H1 (cell line): ENCODE measurements around the gene COL6A3. TPM values are rescaled to one million over a fixed set of nuclear protein-coding genes. Genes with fewer than 3 reads are reported as not detected.

ENCODE experiments used
- CTCF ChIA-PET: fragments of 300-600 bp; sonication (Branson Sonifier 250); formaldehyde crosslinking; loops from one replicate; lab custom pipeline; 2021; ENCODE audit not compliant: partially characterized antibody; lab: Charles Lee
- POLR2A ChIA-PET: fragments of 300-600 bp; sonication (Branson Sonifier 250); formaldehyde crosslinking; loops from one replicate; lab custom pipeline; 2021; ENCODE audit warnings: inconsistent platforms; ENCODE audit not compliant: partially characterized antibody; lab: Charles Lee
- DNase-seq, 2 experiments: peaks; one replicate each; pipeline versions ENCODE4 v3.0.0 to v3.0.0-alpha.2; 2010 to 2022; ENCODE audit warnings: low spot score in 2 of 2, low read depth in 1 of 2, mixed read lengths in 1 of 2
- FAIRE-seq: peaks from 2 replicates; lab custom pipeline; 2011; peaks lifted over from hg19 to GRCh38; lab: Jason Lieb, UNC
- H2AFZ ChIP-seq: 2 replicates; pipeline ENCODE4 v1.8.1; 2012; ENCODE audit warnings: low read length, inconsistent platforms
- H2AK5ac ChIP-seq: 2 replicates; pipeline ENCODE4 v1.6.1; 2013; ENCODE audit warnings: low read depth, low read length
- H2BK120ac ChIP-seq: replicated peaks from 2 replicates; pipeline ENCODE3; 2013; ENCODE audit warnings: low read depth, low read length, inconsistent platforms
- H2BK12ac ChIP-seq: 2 replicates; pipeline ENCODE4 v1.6.1; 2013; ENCODE audit warnings: low read depth, low read length
- H2BK15ac ChIP-seq: 2 replicates; pipeline ENCODE4 v1.6.1; 2013; ENCODE audit warnings: low read length
- H2BK20ac ChIP-seq: 2 replicates; pipeline ENCODE4 v1.6.1; 2013; ENCODE audit warnings: low read length
- H2BK5ac ChIP-seq: 2 replicates; pipeline ENCODE4 v1.6.1; 2013; ENCODE audit warnings: low read depth, low read length
- H3K14ac ChIP-seq: 2 replicates; pipeline ENCODE4 v1.6.1; 2013; ENCODE audit warnings: inconsistent platforms; ENCODE audit not compliant: insufficient read length
- H3K18ac ChIP-seq: 2 replicates; pipeline ENCODE4 v1.6.1; 2013; ENCODE audit warnings: low read length; ENCODE audit errors: extremely low read depth
- H3K23ac ChIP-seq: 2 replicates; pipeline ENCODE4 v1.6.1; 2013; ENCODE audit warnings: inconsistent platforms; ENCODE audit not compliant: insufficient read length
- H3K23me2 ChIP-seq: 2 replicates; pipeline ENCODE4 v1.6.1; 2013; ENCODE audit warnings: low read depth, low read length
- H3K27ac ChIP-seq: 2 replicates; pipeline ENCODE4 v1.6.1; 2011; ENCODE audit warnings: low read depth, low read length, inconsistent platforms
- H3K27me3 ChIP-seq, 4 experiments: replicated peaks in 1 of 4; 1 replicate in 1 of 4; 2 replicates in 3 of 4; pipeline versions ENCODE4 v1.6.1 to v1.8.1; 2011 to 2013; ENCODE audit warnings: low read length in 3 of 4, mild to moderate bottlenecking in 3 of 4, inconsistent platforms in 2 of 4, mixed read lengths in 2 of 4, moderate library complexity in 1 of 4; ENCODE audit not compliant: control insufficient read depth in 3 of 4, insufficient read depth in 3 of 4; ENCODE audit errors: extremely low read depth in 1 of 4
- H3K36me3 ChIP-seq, 4 experiments: 2 replicates each; pipeline versions ENCODE4 v1.6.1 to v1.8.1; 2011 to 2013; ENCODE audit warnings: mild to moderate bottlenecking in 4 of 4, low read length in 3 of 4, moderate library complexity in 2 of 4, control low read depth in 1 of 4, inconsistent platforms in 1 of 4; ENCODE audit not compliant: insufficient read depth in 4 of 4, control insufficient read depth in 2 of 4
- H3K4ac ChIP-seq: replicated peaks from 2 replicates; pipeline ENCODE3; 2013; ENCODE audit warnings: low read length, low read depth, mixed read lengths, inconsistent platforms; ENCODE audit not compliant: insufficient read length
- H3K4me1 ChIP-seq, 4 experiments: replicated peaks in 1 of 4; 1 replicate in 1 of 4; 2 replicates in 3 of 4; pipeline versions ENCODE4 v1.6.1 to v1.8.1; 2011 to 2013; ENCODE audit warnings: low read length in 3 of 4, inconsistent platforms in 2 of 4, mixed read lengths in 1 of 4; ENCODE audit not compliant: insufficient read depth in 4 of 4, control insufficient read depth in 3 of 4
- H3K4me2 ChIP-seq, 2 experiments: 2 replicates each; pipeline versions ENCODE4 v1.6.1 to v1.8.1; 2011 to 2013; ENCODE audit warnings: low read depth in 2 of 2, low read length in 2 of 2, control low read depth in 1 of 2, inconsistent platforms in 1 of 2, mild to moderate bottlenecking in 1 of 2; ENCODE audit not compliant: insufficient read depth in 1 of 2
- H3K4me3 ChIP-seq, 4 experiments: fragments of 200-600, 300-600 bp in 1 of 4; sonication (generic), shearing (Covaris generic), sonication (Bioruptor Twin) in 1 of 4; 2 replicates each; pipeline versions ENCODE4 v1.5.1 to v1.8.1; 2011 to 2016; ENCODE audit warnings: low read length in 4 of 4, low read depth in 3 of 4, control low read depth in 2 of 4, inconsistent platforms in 2 of 4, mild to moderate bottlenecking in 2 of 4, mixed read lengths in 1 of 4, moderate library complexity in 1 of 4; ENCODE audit not compliant: insufficient read depth in 2 of 4; ENCODE audit errors: extremely low read depth in 1 of 4
- H3K56ac ChIP-seq: replicated peaks from 2 replicates; pipeline ENCODE3; 2013; ENCODE audit warnings: low read depth, mild to moderate bottlenecking, mixed read lengths, low read length, inconsistent platforms; ENCODE audit not compliant: insufficient read length
- H3K79me1 ChIP-seq: 2 replicates; pipeline ENCODE4 v1.6.1; 2013; ENCODE audit warnings: low read depth, low read length, control low read depth
- H3K79me2 ChIP-seq, 2 experiments: 2 replicates each; pipeline versions ENCODE4 v1.6.1 to v1.8.1; 2012 to 2013; ENCODE audit warnings: low read length in 2 of 2, mild to moderate bottlenecking in 2 of 2, inconsistent platforms in 1 of 2; ENCODE audit not compliant: insufficient read depth in 2 of 2, control insufficient read depth in 1 of 2
- H3K9ac ChIP-seq, 4 experiments: replicated peaks in 1 of 4; 1 replicate in 1 of 4; 2 replicates in 3 of 4; pipeline versions ENCODE4 v1.6.1 to v1.8.1; 2011 to 2013; ENCODE audit warnings: low read depth in 3 of 4, low read length in 3 of 4, control low read depth in 2 of 4, mild to moderate bottlenecking in 2 of 4, moderate library complexity in 2 of 4, inconsistent platforms in 1 of 4; ENCODE audit errors: extremely low read depth in 1 of 4
- H3K9me3 ChIP-seq, 2 experiments: 2 replicates each; pipeline versions ENCODE4 v1.6.1 to v1.8.1; 2012 to 2013; ENCODE audit warnings: mild to moderate bottlenecking in 2 of 2, moderate library complexity in 2 of 2, control low read depth in 1 of 2, inconsistent platforms in 1 of 2, low read depth in 1 of 2, low read length in 1 of 2, mixed read lengths in 1 of 2; ENCODE audit not compliant: insufficient read depth in 2 of 2
- H4K20me1 ChIP-seq, 2 experiments: replicated peaks in 1 of 2; 2 replicates each; pipeline versions ENCODE3 to v1.8.1; 2011 to 2013; ENCODE audit warnings: inconsistent platforms in 2 of 2, low read length in 2 of 2, mild to moderate bottlenecking in 1 of 2; ENCODE audit not compliant: insufficient read depth in 2 of 2, control insufficient read depth in 1 of 2
- H4K5ac ChIP-seq: 2 replicates; pipeline ENCODE4 v1.6.1; 2013; ENCODE audit warnings: low read length, low read depth, mixed read lengths, inconsistent platforms; ENCODE audit not compliant: insufficient read length
- H4K8ac ChIP-seq: 2 replicates; pipeline ENCODE4 v1.8.0; 2013; ENCODE audit warnings: mild to moderate bottlenecking, moderate library complexity, low read length, inconsistent platforms; ENCODE audit not compliant: insufficient read depth; ENCODE audit errors: extremely low read depth
- H4K91ac ChIP-seq: replicated peaks from 2 replicates; pipeline ENCODE3; 2013; ENCODE audit warnings: low read length, mixed read lengths, inconsistent platforms; ENCODE audit not compliant: insufficient read length
- ASH2L ChIP-seq: fragments of 200-600, 300-600 bp; sonication (generic); IDR thresholded peaks from one replicate; pipeline ENCODE4 v1.7.1; 2017; ENCODE audit warnings: low read length
- BACH1 ChIP-seq: IDR thresholded peaks from 2 replicates; pipeline ENCODE4 v1.6.1; 2012; ENCODE audit warnings: low read length, improper control_type of control experiment
- CTBP2 ChIP-seq: IDR thresholded peaks from 2 replicates; pipeline ENCODE4 v1.7.0; 2011; ENCODE audit warnings: borderline replicate concordance, mild to moderate bottlenecking, moderate library complexity, mixed read lengths, low read length; ENCODE audit not compliant: insufficient read depth, insufficient read length
- CTCF ChIP-seq, 3 experiments: IDR thresholded peaks; 1 replicate in 2 of 3; 2 replicates in 1 of 3; pipeline versions ENCODE4 v1.5.1 to v1.6.1; 2011; ENCODE audit warnings: low read length in 3 of 3, mild to moderate bottlenecking in 3 of 3, inconsistent platforms in 2 of 3, low read depth in 1 of 3, moderate library complexity in 1 of 3; ENCODE audit not compliant: insufficient read depth in 1 of 3; ENCODE audit errors: control extremely low read depth in 1 of 3
- JUND ChIP-seq: IDR thresholded peaks from 2 replicates; pipeline ENCODE4 v1.6.1; 2011; ENCODE audit warnings: mild to moderate bottlenecking, improper control_type of control experiment, low read length
- SP1 ChIP-seq: IDR thresholded peaks from 2 replicates; pipeline ENCODE4 v1.6.1; 2011; ENCODE audit warnings: low read depth, low read length
- SUZ12 ChIP-seq: fragments of 200-600 bp; sonication (generic); IDR thresholded peaks from 2 replicates; pipeline ENCODE4 v1.6.1; 2012; ENCODE audit warnings: mild to moderate bottlenecking, inconsistent platforms, low read length, moderate library complexity, mixed read lengths
- TEAD4 ChIP-seq: IDR thresholded peaks from 2 replicates; pipeline ENCODE4 v1.6.1; 2012; ENCODE audit warnings: low read depth, low read length, inconsistent platforms, mixed read lengths
- YY1 ChIP-seq: IDR thresholded peaks from 2 replicates; pipeline ENCODE4 v1.6.1; 2011; ENCODE audit warnings: low read depth, mild to moderate bottlenecking, low read length
- whole genome bisulfite sequencing, 2 experiments: shearing (Covaris generic) in 1 of 2; methylation state at CpG; one replicate each; pipeline versions ENCODE4 v1.1.6 to v1.1.7; 2013 to 2015; ENCODE audit warnings: low lambda C conversion rate in 2 of 2, mixed read lengths in 2 of 2, inconsistent platforms in 1 of 2, low coverage in 1 of 2, missing lambda C conversion rate in 1 of 2; ENCODE audit not compliant: insufficient replicate concordance in 2 of 2, insufficient coverage in 1 of 2, insufficient read length in 1 of 2; ENCODE audit errors: extremely low coverage in 1 of 2, missing lambda C conversion rate in 1 of 2; 5-methylcytosine and 5-hydroxymethylcytosine counted together
- polyA plus RNA-seq, 7 experiments: library from polyadenylated mRNA; depleted of rRNA in 3 of 7; stranded (reverse) in 5 of 7; unstranded in 2 of 7; fragments of >200 nt in 5 of 7; fragments of 200-250 nt in 2 of 7; gene quantifications; 1 replicate in 5 of 7; 2 replicates in 1 of 7; 4 replicates in 1 of 7; pipeline versions ENCODE4 v1.2.1 to v1.2.3, GENCODE V29; 2011 to 2013; ENCODE audit warnings: missing spikeins in 2 of 7, mixed read lengths in 2 of 7
- total RNA-seq: library from RNA; stranded (reverse); fragmentation: NEBNext Ultra II Directional; extraction: Animal tissue kit (Norgen Biotek cat#: 25700); gene quantifications from 2 replicates; pipeline ENCODE4 v1.2.1, GENCODE V29; 2021

Gene COL6A3
- total and polyA plus RNA-seq, 2 of the 8 experiments (the other 6 are each of a cell fraction or from before 2014, with no cell fraction given) = 1.2 to 3.4 TPM

GRCh38 chr2:237406371-237406895 is 7.5 kb downstream of the COL6A3 start:
- no peaks in the 10 kb centered on the region; a peak in 1 of 7 replicates for H3K27me3 ChIP-seq
- H3K4me1 ChIP-seq = no peaks in the 10 kb centered on the region
- no peak overlapping the region for H2BK120ac ChIP-seq
- no peak overlapping the region for H2BK12ac ChIP-seq
- H3K4me2 ChIP-seq = no peak overlapping the region
- H3K4ac ChIP-seq = no peak overlapping the region
- H4K91ac ChIP-seq = no peak overlapping the region
- no peak overlapping the region for H2AK5ac ChIP-seq
- no peak overlapping the region for H2AFZ ChIP-seq
- no peak overlapping the region for H3K56ac ChIP-seq
- DNase-seq = no peak
- no peak overlapping the region for H3K18ac ChIP-seq
- no peaks in the 10 kb centered on the region for H3K23me2 ChIP-seq
- H4K20me1 ChIP-seq = no peaks in the 10 kb centered on the region
- H3K9me3 ChIP-seq = no peaks in the 10 kb centered on the region
- no peak for FAIRE-seq
- H2BK20ac ChIP-seq = no peak overlapping the region
- no peaks in the 10 kb centered on the region for H3K79me2 ChIP-seq
- H2BK5ac ChIP-seq = no peak overlapping the region
- H4K8ac ChIP-seq = no peak overlapping the region
- H4K5ac ChIP-seq = no peak overlapping the region
- H3K4me3 ChIP-seq = no peak overlapping the region
- WGBS, 2 experiments = 84% methylated on average over 5 of the region's 5 CpGs; no CpG with 5 or more reads in 1 of the 2 experiments
- no peak overlapping the region for H2BK15ac ChIP-seq
- H3K9ac ChIP-seq = no peak overlapping the region
- no peak overlapping the region for H3K27ac ChIP-seq
- H3K23ac ChIP-seq = no peak overlapping the region
- TF ChIP-seq SP1 (no peak), TEAD4 (no peak), ASH2L (no peak), BACH1 (no peak), CTBP2 (no peak), YY1 (no peak), SUZ12 (no peak), CTCF (IDR thresholded peaks at IDR 0.05; ENCODE audit: control extremely low read depth in 1 of 3, insufficient read depth in 1 of 3, low read depth in 1 of 3, low read length in 3 of 3) (no peak), JUND (no peak)
- TF ChIP-seq, all 59 proteins: peak for 0
- H3K79me1 ChIP-seq = no peaks in the 10 kb centered on the region
- no peaks in the 10 kb centered on the region for H3K36me3 ChIP-seq
- CTCF ChIA-PET = interaction anchor here (0.8 to 1.1 kb wide), 3 partner anchors 13 to 245 kb away, joined by 3 to 4 read pairs (median 3); no protein-coding TSS in a partner anchor
- H3K14ac ChIP-seq = no peak overlapping the region
- POLR2A ChIA-PET = no interaction called here
